ENCODE results near the gene ARFGEF3. TPM values are rescaled to one million over a fixed set of nuclear protein-coding genes. Genes with fewer than 3 reads are reported as not detected.

ARFGEF3 gene
- total RNA-seq, 1 experiment from 2014 or later: 20.1 TPM

GRCh38 chr6:138377844-138378243 is 216.1 kb downstream of the ARFGEF3 start, which contains the start of gene SMIM28 (continued):
- TF ChIP-seq ZNF532 (CRISPR knock-in tag; IDR thresholded peaks at IDR 0.05; ENCODE audit: borderline replicate concordance) (no peak), ESRRA (CRISPR knock-in tag; IDR thresholded peaks at IDR 0.05; ENCODE audit: borderline replicate concordance) (no peak), TCF7 (CRISPR knock-in tag; IDR thresholded peaks at IDR 0.05; ENCODE audit: low read depth) (no peak), CREB1 (CRISPR knock-in tag; IDR thresholded peaks at IDR 0.05) (no peak), ZNF121 (CRISPR knock-in tag; IDR thresholded peaks at IDR 0.05) (no peak), ZNF671 (CRISPR knock-in tag; IDR thresholded peaks at IDR 0.05) (no peak), OVOL2 (CRISPR knock-in tag; IDR thresholded peaks at IDR 0.05; ENCODE audit: borderline replicate concordance) (no peak)
- TF ChIP-seq, protein P1, sequence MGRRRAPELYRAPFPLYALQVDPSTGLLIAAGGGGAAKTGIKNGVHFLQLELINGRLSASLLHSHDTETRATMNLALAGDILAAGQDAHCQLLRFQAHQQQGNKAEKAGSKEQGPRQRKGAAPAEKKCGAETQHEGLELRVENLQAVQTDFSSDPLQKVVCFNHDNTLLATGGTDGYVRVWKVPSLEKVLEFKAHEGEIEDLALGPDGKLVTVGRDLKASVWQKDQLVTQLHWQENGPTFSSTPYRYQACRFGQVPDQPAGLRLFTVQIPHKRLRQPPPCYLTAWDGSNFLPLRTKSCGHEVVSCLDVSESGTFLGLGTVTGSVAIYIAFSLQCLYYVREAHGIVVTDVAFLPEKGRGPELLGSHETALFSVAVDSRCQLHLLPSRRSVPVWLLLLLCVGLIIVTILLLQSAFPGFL (CRISPR knock-in tag; IDR thresholded peaks at IDR 0.05; ENCODE audit: borderline replicate concordance): no peak
- TF ChIP-seq, protein P2, sequence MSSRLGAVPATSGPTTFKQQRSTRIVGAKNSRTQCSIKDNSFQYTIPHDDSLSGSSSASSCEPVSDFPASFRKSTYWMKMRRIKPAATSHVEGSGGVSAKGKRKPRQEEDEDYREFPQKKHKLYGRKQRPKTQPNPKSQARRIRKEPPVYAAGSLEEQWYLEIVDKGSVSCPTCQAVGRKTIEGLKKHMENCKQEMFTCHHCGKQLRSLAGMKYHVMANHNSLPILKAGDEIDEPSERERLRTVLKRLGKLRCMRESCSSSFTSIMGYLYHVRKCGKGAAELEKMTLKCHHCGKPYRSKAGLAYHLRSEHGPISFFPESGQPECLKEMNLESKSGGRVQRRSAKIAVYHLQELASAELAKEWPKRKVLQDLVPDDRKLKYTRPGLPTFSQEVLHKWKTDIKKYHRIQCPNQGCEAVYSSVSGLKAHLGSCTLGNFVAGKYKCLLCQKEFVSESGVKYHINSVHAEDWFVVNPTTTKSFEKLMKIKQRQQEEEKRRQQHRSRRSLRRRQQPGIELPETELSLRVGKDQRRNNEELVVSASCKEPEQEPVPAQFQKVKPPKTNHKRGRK (CRISPR knock-in tag; IDR thresholded peaks at IDR 0.05; ENCODE audit: borderline replicate concordance): no peak
- TF ChIP-seq, protein P3, sequence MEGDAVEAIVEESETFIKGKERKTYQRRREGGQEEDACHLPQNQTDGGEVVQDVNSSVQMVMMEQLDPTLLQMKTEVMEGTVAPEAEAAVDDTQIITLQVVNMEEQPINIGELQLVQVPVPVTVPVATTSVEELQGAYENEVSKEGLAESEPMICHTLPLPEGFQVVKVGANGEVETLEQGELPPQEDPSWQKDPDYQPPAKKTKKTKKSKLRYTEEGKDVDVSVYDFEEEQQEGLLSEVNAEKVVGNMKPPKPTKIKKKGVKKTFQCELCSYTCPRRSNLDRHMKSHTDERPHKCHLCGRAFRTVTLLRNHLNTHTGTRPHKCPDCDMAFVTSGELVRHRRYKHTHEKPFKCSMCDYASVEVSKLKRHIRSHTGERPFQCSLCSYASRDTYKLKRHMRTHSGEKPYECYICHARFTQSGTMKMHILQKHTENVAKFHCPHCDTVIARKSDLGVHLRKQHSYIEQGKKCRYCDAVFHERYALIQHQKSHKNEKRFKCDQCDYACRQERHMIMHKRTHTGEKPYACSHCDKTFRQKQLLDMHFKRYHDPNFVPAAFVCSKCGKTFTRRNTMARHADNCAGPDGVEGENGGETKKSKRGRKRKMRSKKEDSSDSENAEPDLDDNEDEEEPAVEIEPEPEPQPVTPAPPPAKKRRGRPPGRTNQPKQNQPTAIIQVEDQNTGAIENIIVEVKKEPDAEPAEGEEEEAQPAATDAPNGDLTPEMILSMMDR (IDR thresholded peaks at IDR 0.05): no peak

DNA sequence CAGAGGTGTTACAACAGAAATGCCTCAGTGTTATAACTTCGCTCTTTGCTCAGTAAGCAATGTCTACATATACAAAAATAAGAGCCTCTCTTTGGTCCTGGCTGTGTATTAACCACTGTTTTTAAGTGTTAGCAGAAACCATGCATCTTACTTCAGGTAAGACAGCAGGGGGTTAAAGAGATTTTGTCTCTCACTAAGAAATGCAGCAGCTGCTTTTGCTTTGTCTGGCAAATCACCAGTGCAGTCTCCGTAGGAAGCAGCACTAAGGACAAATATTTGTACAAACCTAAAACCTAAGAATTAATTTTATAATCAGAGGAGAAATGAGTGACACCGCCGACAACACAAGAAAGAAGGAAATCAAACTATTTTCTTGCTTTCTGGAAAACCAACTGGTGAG is 216.7 kb downstream of the ARFGEF3 start:
- ChIA-PET POLR2A (no interaction called here), CTCF (interaction anchor here (0.6 kb wide), 1 partner anchor 262 kb away, joined by 4 read pairs; no protein-coding TSS in a partner anchor)
- Mint-ChIP-seq H3K27me3 (ENCODE audit: low read depth) (no peaks in the 10 kb centered on the region), H3K9me3 (no peaks in the 10 kb centered on the region), H3K27ac (no peak overlapping the region), H3K36me3 (no peaks in the 10 kb centered on the region), H3K4me1 (peaks cover 28% of the 10 kb centered on the region), H3K4me3 (no peak overlapping the region)
- no peak for DNase-seq (ENCODE audit: low spot score)
- ATAC-seq: peak; percentile 13; the same call in 1 of the 2 replicates
- TF ChIP-seq E2F5 (CRISPR knock-in tag; IDR thresholded peaks at IDR 0.05) (no peak), MYBL2 (CRISPR knock-in tag; IDR thresholded peaks at IDR 0.05) (no peak), FOXJ3 (CRISPR knock-in tag; IDR thresholded peaks at IDR 0.05; ENCODE audit: borderline replicate concordance) (no peak), TEAD4 (CRISPR knock-in tag; IDR thresholded peaks at IDR 0.05) (no peak), ZNF416 (CRISPR knock-in tag; IDR thresholded peaks at IDR 0.05) (no peak), PRRX2 (CRISPR knock-in tag; IDR thresholded peaks at IDR 0.05) (no peak), ZNF232 (CRISPR knock-in tag; IDR thresholded peaks at IDR 0.05) (no peak), OVOL2 (CRISPR knock-in tag; IDR thresholded peaks at IDR 0.05; ENCODE audit: borderline replicate concordance) (no peak), GTF2I (CRISPR knock-in tag; conservative IDR thresholded peaks at IDR 0.05) (no peak)
- TF ChIP-seq, protein P4, sequence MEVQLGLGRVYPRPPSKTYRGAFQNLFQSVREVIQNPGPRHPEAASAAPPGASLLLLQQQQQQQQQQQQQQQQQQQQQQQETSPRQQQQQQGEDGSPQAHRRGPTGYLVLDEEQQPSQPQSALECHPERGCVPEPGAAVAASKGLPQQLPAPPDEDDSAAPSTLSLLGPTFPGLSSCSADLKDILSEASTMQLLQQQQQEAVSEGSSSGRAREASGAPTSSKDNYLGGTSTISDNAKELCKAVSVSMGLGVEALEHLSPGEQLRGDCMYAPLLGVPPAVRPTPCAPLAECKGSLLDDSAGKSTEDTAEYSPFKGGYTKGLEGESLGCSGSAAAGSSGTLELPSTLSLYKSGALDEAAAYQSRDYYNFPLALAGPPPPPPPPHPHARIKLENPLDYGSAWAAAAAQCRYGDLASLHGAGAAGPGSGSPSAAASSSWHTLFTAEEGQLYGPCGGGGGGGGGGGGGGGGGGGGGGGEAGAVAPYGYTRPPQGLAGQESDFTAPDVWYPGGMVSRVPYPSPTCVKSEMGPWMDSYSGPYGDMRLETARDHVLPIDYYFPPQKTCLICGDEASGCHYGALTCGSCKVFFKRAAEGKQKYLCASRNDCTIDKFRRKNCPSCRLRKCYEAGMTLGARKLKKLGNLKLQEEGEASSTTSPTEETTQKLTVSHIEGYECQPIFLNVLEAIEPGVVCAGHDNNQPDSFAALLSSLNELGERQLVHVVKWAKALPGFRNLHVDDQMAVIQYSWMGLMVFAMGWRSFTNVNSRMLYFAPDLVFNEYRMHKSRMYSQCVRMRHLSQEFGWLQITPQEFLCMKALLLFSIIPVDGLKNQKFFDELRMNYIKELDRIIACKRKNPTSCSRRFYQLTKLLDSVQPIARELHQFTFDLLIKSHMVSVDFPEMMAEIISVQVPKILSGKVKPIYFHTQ (CRISPR knock-in tag; IDR thresholded peaks at IDR 0.05): no peak
- TF ChIP-seq, protein P5, sequence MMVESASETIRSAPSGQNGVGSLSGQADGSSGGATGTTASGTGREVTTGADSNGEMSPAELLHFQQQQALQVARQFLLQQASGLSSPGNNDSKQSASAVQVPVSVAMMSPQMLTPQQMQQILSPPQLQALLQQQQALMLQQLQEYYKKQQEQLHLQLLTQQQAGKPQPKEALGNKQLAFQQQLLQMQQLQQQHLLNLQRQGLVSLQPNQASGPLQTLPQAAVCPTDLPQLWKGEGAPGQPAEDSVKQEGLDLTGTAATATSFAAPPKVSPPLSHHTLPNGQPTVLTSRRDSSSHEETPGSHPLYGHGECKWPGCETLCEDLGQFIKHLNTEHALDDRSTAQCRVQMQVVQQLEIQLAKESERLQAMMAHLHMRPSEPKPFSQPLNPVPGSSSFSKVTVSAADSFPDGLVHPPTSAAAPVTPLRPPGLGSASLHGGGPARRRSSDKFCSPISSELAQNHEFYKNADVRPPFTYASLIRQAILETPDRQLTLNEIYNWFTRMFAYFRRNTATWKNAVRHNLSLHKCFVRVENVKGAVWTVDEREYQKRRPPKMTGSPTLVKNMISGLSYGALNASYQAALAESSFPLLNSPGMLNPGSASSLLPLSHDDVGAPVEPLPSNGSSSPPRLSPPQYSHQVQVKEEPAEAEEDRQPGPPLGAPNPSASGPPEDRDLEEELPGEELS (CRISPR knock-in tag; IDR thresholded peaks at IDR 0.05): no peak
- TF ChIP-seq, protein P6, sequence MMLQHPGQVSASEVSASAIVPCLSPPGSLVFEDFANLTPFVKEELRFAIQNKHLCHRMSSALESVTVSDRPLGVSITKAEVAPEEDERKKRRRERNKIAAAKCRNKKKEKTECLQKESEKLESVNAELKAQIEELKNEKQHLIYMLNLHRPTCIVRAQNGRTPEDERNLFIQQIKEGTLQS (CRISPR knock-in tag; conservative IDR thresholded peaks at IDR 0.05): no peak
